ENCODE results near the gene FMOD.
"Not testable (repeated sequence)": the region's sequence is repeated elsewhere in the genome, so short reads cannot be mapped to it uniquely, and the experiment has no call there.

The FMOD gene

GRCh38 chr1:203326830-203327683 lies 23.9 kb downstream of the FMOD start:
- peak; percentile 80 to 89 for DNase-seq (ENCODE audit: low read depth in 1 of 2, low spot score in 1 of 2)

GRCh38 chr1:203325418-203326091 lies 25.4 kb downstream of the FMOD start:
- no peak for DNase-seq (ENCODE audit: low read depth in 1 of 2, low spot score in 1 of 2)

GRCh38 chr1:203325026-203325417 lies 25.9 kb downstream of the FMOD start:
- DNase-seq (ENCODE audit: low read depth in 1 of 2, low spot score in 1 of 2): peak in 1 of 2 donors; percentile 29

- peak in 1 of 2 donors; percentile 30 for DNase-seq (ENCODE audit: low read depth in 1 of 2, low spot score in 1 of 2)
Measured at GRCh38 chr1:203324105-203325025, 26.6 kb downstream of the FMOD start.

GRCh38 chr1:203323587-203323986 lies 27.3 kb downstream of the FMOD start:
- no peak for DNase-seq (ENCODE audit: low read depth in 1 of 2, low spot score in 1 of 2)

- no peak for DNase-seq (ENCODE audit: low read depth in 1 of 2, low spot score in 1 of 2)
Measured at GRCh38 chr1:203322500-203323179, 28.3 kb downstream of the FMOD start.

GRCh38 chr1:203321273-203322052 lies 29.5 kb downstream of the FMOD start:
- DNase-seq (ENCODE audit: low read depth in 1 of 2, low spot score in 1 of 2): no peak

GRCh38 chr1:203320591-203321272 lies 30.2 kb downstream of the FMOD start:
- DNase-seq (ENCODE audit: low read depth in 1 of 2, low spot score in 1 of 2): no peak

- no peak for DNase-seq (ENCODE audit: low read depth in 1 of 2, low spot score in 1 of 2)
Measured at GRCh38 chr1:203318229-203318517, 32.7 kb downstream of the FMOD start.

GRCh38 chr1:203317429-203318228 lies 33.3 kb downstream of the FMOD start:
- DNase-seq (ENCODE audit: low read depth in 1 of 2, low spot score in 1 of 2): no peak

- DNase-seq (ENCODE audit: low read depth in 1 of 2, low spot score in 1 of 2): no peak
Measured at GRCh38 chr1:203316626-203317093, 34.3 kb downstream of the FMOD start.

GRCh38 chr1:203314025-203314759 lies 36.7 kb downstream of the FMOD start:
- not testable (repeated sequence) for DNase-seq (ENCODE audit: low read depth in 1 of 2, low spot score in 1 of 2)

- DNase-seq (ENCODE audit: low read depth in 1 of 2, low spot score in 1 of 2): no peak
Measured at GRCh38 chr1:203311368-203312301, 39.3 kb downstream of the FMOD start.

GRCh38 chr1:203308923-203309331 lies 42.0 kb downstream of the FMOD start:
- DNase-seq (ENCODE audit: low read depth in 1 of 2, low spot score in 1 of 2): no peak

GRCh38 chr1:203308328-203308922 lies 42.5 kb downstream of the FMOD start:
- DNase-seq (ENCODE audit: low read depth in 1 of 2, low spot score in 1 of 2): no peak

- DNase-seq (ENCODE audit: low read depth in 1 of 2, low spot score in 1 of 2): no peak
Measured at GRCh38 chr1:203307641-203308126, 43.2 kb downstream of the FMOD start.
